H1 (cell line): Measurements from ENCODE around the gene FHIP2A. TPM values are rescaled to one million over a fixed set of nuclear protein-coding genes. Genes with fewer than 3 reads are reported as not detected.

Experiments
- BRCA1 ChIP-seq: IDR thresholded peaks from 2 replicates; pipeline ENCODE4 v1.6.1; 2012; ENCODE audit warnings: low read depth, low read length, improper control_type of control experiment
- CHD7 ChIP-seq: fragments of 300-600 bp; sonication (generic); IDR thresholded peaks from 2 replicates; pipeline ENCODE4 v1.7.1; 2012; ENCODE audit warnings: low read length, moderate library complexity, mild to moderate bottlenecking, inconsistent platforms; ENCODE audit not compliant: insufficient replicate concordance
- EP300 ChIP-seq, 2 experiments: IDR thresholded peaks; 1 replicate in 1 of 2; 2 replicates in 1 of 2; pipeline ENCODE4 v1.6.1; 2011 to 2012; ENCODE audit warnings: low read depth in 2 of 2, low read length in 2 of 2, mild to moderate bottlenecking in 2 of 2, borderline replicate concordance in 1 of 2, inconsistent platforms in 1 of 2, moderate library complexity in 1 of 2
- GTF2F1 ChIP-seq: IDR thresholded peaks from 2 replicates; pipeline ENCODE4 v1.6.1; 2012; ENCODE audit warnings: low read depth, low read length, improper control_type of control experiment, borderline replicate concordance
- POU5F1 ChIP-seq: IDR thresholded peaks from 2 replicates; pipeline ENCODE4 v1.6.1; 2011; ENCODE audit warnings: low read depth, mild to moderate bottlenecking, low read length, moderate library complexity
- RBBP5 ChIP-seq: IDR thresholded peaks from 2 replicates; pipeline ENCODE4 v1.7.1; 2012; ENCODE audit warnings: low read depth, mild to moderate bottlenecking, inconsistent platforms, low read length, moderate library complexity, borderline replicate concordance
- SP2 ChIP-seq: IDR thresholded peaks from 2 replicates; pipeline ENCODE4 v1.6.1; 2012; ENCODE audit warnings: mild to moderate bottlenecking, low read length, inconsistent platforms
- polyA plus RNA-seq, 7 experiments: library from polyadenylated mRNA; depleted of rRNA in 3 of 7; stranded (reverse) in 5 of 7; unstranded in 2 of 7; fragments of >200 nt in 5 of 7; fragments of 200-250 nt in 2 of 7; gene quantifications; 1 replicate in 5 of 7; 2 replicates in 1 of 7; 4 replicates in 1 of 7; pipeline versions ENCODE4 v1.2.1 to v1.2.3, GENCODE V29; 2011 to 2013; ENCODE audit warnings: missing spikeins in 2 of 7, mixed read lengths in 2 of 7
- total RNA-seq: library from RNA; stranded (reverse); fragmentation: NEBNext Ultra II Directional; extraction: Animal tissue kit (Norgen Biotek cat#: 25700); gene quantifications from 2 replicates; pipeline ENCODE4 v1.2.1, GENCODE V29; 2021
- TF ChIP-seq, protein P1 (sequence below), 3 experiments: IDR thresholded peaks; 1 replicate in 2 of 3; 2 replicates in 1 of 3; pipeline versions ENCODE4 v1.5.1 to v1.6.1; 2011; ENCODE audit warnings: low read length in 3 of 3, mild to moderate bottlenecking in 3 of 3, inconsistent platforms in 2 of 3, low read depth in 1 of 3, moderate library complexity in 1 of 3; ENCODE audit not compliant: insufficient read depth in 1 of 3; ENCODE audit errors: control extremely low read depth in 1 of 3

The FHIP2A gene
- total and polyA plus RNA-seq, 2 of the 8 experiments (the other 6 are each of a cell fraction or from before 2014, with no cell fraction given), result 4.5 to 15.0 TPM

GRCh38 chr10:114808982-114809381, 12.6 kb upstream of the FHIP2A start (continued):
- TF ChIP-seq CHD7, result no peak
- no peak for TF ChIP-seq GTF2F1
- no peak for TF ChIP-seq EP300 (IDR thresholded peaks at IDR 0.05; ENCODE audit: borderline replicate concordance in 1 of 2, low read depth in 2 of 2, low read length in 2 of 2)
- no peak for TF ChIP-seq BRCA1
- TF ChIP-seq, protein P1, sequence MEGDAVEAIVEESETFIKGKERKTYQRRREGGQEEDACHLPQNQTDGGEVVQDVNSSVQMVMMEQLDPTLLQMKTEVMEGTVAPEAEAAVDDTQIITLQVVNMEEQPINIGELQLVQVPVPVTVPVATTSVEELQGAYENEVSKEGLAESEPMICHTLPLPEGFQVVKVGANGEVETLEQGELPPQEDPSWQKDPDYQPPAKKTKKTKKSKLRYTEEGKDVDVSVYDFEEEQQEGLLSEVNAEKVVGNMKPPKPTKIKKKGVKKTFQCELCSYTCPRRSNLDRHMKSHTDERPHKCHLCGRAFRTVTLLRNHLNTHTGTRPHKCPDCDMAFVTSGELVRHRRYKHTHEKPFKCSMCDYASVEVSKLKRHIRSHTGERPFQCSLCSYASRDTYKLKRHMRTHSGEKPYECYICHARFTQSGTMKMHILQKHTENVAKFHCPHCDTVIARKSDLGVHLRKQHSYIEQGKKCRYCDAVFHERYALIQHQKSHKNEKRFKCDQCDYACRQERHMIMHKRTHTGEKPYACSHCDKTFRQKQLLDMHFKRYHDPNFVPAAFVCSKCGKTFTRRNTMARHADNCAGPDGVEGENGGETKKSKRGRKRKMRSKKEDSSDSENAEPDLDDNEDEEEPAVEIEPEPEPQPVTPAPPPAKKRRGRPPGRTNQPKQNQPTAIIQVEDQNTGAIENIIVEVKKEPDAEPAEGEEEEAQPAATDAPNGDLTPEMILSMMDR (IDR thresholded peaks at IDR 0.05; ENCODE audit: control extremely low read depth in 1 of 3, insufficient read depth in 1 of 3, low read depth in 1 of 3, low read length in 3 of 3), result no peak
- no peak for TF ChIP-seq POU5F1
- TF ChIP-seq SP2, result no peak
- TF ChIP-seq RBBP5, result no peak
